WTC11 (cell line): Measurements from ENCODE around the gene TRPC4AP. TPM values are rescaled to one million over a fixed set of nuclear protein-coding genes. Genes with fewer than 3 reads are reported as not detected.
A peak's percentile ranks its signal among the peaks of the same experiment; 100 is the strongest.

Experiments
- ATAC-seq: fragments of 200-7000 bp; cut with Tn5 transposase; 2 replicates; pipeline ENCODE4 v1.10.0; 2021; ENCODE audit warnings: mild to moderate bottlenecking, moderate library complexity
- CTCF ChIA-PET: fragments of 300-600 bp; sonication (Branson Sonifier 250); formaldehyde crosslinking; loops from one replicate; lab custom pipeline; 2021; ENCODE audit warnings: antibody characterized with exemption; lab: Charles Lee
- POLR2A ChIA-PET: fragments of 350-600 bp; sonication (Branson Sonifier 250); formaldehyde crosslinking; loops from one replicate; lab custom pipeline; 2021; ENCODE audit warnings: antibody characterized with exemption; lab: Charles Lee
- DNase-seq: peaks from one replicate; pipeline ENCODE4 v3.0.0; 2021; ENCODE audit warnings: low spot score
- H3K27ac Mint-ChIP-seq: 2 replicates; pipeline ENCODE4 v1.8.0; 2021; ENCODE audit warnings: mixed read lengths
- H3K27me3 Mint-ChIP-seq: 2 replicates; pipeline ENCODE4 v1.8.0; 2021; ENCODE audit warnings: low read depth, mild to moderate bottlenecking, moderate library complexity, mixed read lengths
- H3K36me3 Mint-ChIP-seq: 2 replicates; pipeline ENCODE4 v1.8.0; 2021; ENCODE audit warnings: mixed read lengths
- H3K4me1 Mint-ChIP-seq: 2 replicates; pipeline ENCODE4 v1.8.0; 2022; ENCODE audit warnings: mixed read lengths
- H3K4me3 Mint-ChIP-seq: 2 replicates; pipeline ENCODE4 v1.8.0; 2021; ENCODE audit warnings: mild to moderate bottlenecking, moderate library complexity, mixed read lengths
- H3K9me3 Mint-ChIP-seq: 2 replicates; pipeline ENCODE4 v1.8.0; 2021; ENCODE audit warnings: mixed read lengths
- ATF1 ChIP-seq: sonication (generic); formaldehyde crosslinking; IDR thresholded peaks from 2 replicates; pipeline ENCODE4 v1.8.1; 2023; ENCODE audit warnings: mild to moderate bottlenecking, moderate library complexity, missing genetic modification reagents
- CREM ChIP-seq: sonication (generic); formaldehyde crosslinking; IDR thresholded peaks from 2 replicates; pipeline ENCODE4 v1.8.1; 2022; ENCODE audit warnings: mild to moderate bottlenecking, missing genetic modification reagents, moderate library complexity
- E2F4 ChIP-seq: sonication (generic); formaldehyde crosslinking; IDR thresholded peaks from 2 replicates; pipeline ENCODE4 v1.8.1; 2022; ENCODE audit warnings: low read depth, mild to moderate bottlenecking, moderate library complexity, missing genetic modification reagents, borderline replicate concordance
- FOXJ3 ChIP-seq: sonication (generic); formaldehyde crosslinking; IDR thresholded peaks from 2 replicates; pipeline ENCODE4 v1.9.0; 2021; ENCODE audit warnings: missing genetic modification reagents, mild to moderate bottlenecking, borderline replicate concordance
- FOXP4 ChIP-seq: sonication (generic); formaldehyde crosslinking; IDR thresholded peaks from 2 replicates; pipeline ENCODE4 v1.8.0; 2022; ENCODE audit warnings: mild to moderate bottlenecking, missing genetic modification reagents
- GRHL2 ChIP-seq: fragments of 250-450 bp; sonication (Bioruptor Pico); IDR thresholded peaks from 2 replicates; pipeline ENCODE4 v1.8.0; 2022; ENCODE audit warnings: mild to moderate bottlenecking, moderate library complexity; ENCODE audit not compliant: insufficient replicate concordance, severe bottlenecking
- OVOL2 ChIP-seq: fragments of 250-450 bp; sonication (Bioruptor Pico); IDR thresholded peaks from 2 replicates; pipeline ENCODE4 v1.9.0; 2021; ENCODE audit warnings: mild to moderate bottlenecking, borderline replicate concordance
- RORB ChIP-seq: fragments of 250-450 bp; sonication (Bioruptor Pico); IDR thresholded peaks from 2 replicates; pipeline ENCODE4 v1.9.0; 2021; ENCODE audit warnings: mild to moderate bottlenecking
- SMAD4 ChIP-seq: sonication (generic); formaldehyde crosslinking; IDR thresholded peaks from 2 replicates; pipeline ENCODE4 v1.8.0; 2022; ENCODE audit warnings: mild to moderate bottlenecking, missing genetic modification reagents
- TCF7 ChIP-seq: sonication (generic); formaldehyde crosslinking; IDR thresholded peaks from 2 replicates; pipeline ENCODE4 v1.8.0; 2022; ENCODE audit warnings: mild to moderate bottlenecking, low read depth, missing genetic modification reagents, moderate library complexity
- ZBTB43 ChIP-seq: sonication (generic); formaldehyde crosslinking; IDR thresholded peaks from 2 replicates; pipeline ENCODE4 v1.8.1; 2023; ENCODE audit warnings: mild to moderate bottlenecking, missing genetic modification reagents
- ZNF138 ChIP-seq: sonication (generic); formaldehyde crosslinking; conservative IDR thresholded peaks from 2 replicates; pipeline ENCODE4 v1.8.1; 2022; ENCODE audit warnings: mild to moderate bottlenecking, moderate library complexity, missing genetic modification reagents
- ZNF219 ChIP-seq: sonication (generic); formaldehyde crosslinking; IDR thresholded peaks from 2 replicates; pipeline ENCODE4 v1.8.0; 2023; ENCODE audit warnings: missing genetic modification reagents, mild to moderate bottlenecking, borderline replicate concordance
- ZNF232 ChIP-seq: sonication (generic); formaldehyde crosslinking; IDR thresholded peaks from 2 replicates; pipeline ENCODE4 v1.8.0; 2022; ENCODE audit warnings: mild to moderate bottlenecking, missing genetic modification reagents
- ZNF396 ChIP-seq: fragments of 250-450 bp; sonication (Bioruptor Pico); IDR thresholded peaks from 2 replicates; pipeline ENCODE4 v1.8.0; 2021; ENCODE audit warnings: mild to moderate bottlenecking, moderate library complexity, borderline replicate concordance
- ZNF416 ChIP-seq: fragments of 250-450 bp; sonication (Bioruptor Pico); IDR thresholded peaks from 2 replicates; pipeline ENCODE4 v1.9.0; 2021; ENCODE audit warnings: mild to moderate bottlenecking, inconsistent platforms
- ZNF512 ChIP-seq: sonication (generic); formaldehyde crosslinking; IDR thresholded peaks from 2 replicates; pipeline ENCODE4 v1.8.1; 2022; ENCODE audit warnings: missing genetic modification reagents, borderline replicate concordance
- total RNA-seq: library from RNA; stranded (reverse); gene quantifications from 3 replicates; pipeline ENCODE4 v1.2.3, GENCODE V29; 2021

Gene TRPC4AP
- total RNA-seq, 1 experiment from 2014 or later = 73.8 TPM

GRCh38 chr20:35021831-35022230, 70.8 kb downstream of the TRPC4AP start (continued):
- no peak for TF ChIP-seq E2F4 (CRISPR knock-in tag)

- ChIA-PET CTCF (no interaction called here), POLR2A (no interaction called here)
- no peak for DNase-seq
- H3K27ac Mint-ChIP-seq = no peak overlapping the region
- TF ChIP-seq ZNF512 (CRISPR knock-in tag) (no peak), SMAD4 (CRISPR knock-in tag) (no peak), CREM (CRISPR knock-in tag) (no peak), OVOL2 (CRISPR knock-in tag) (no peak), RORB (CRISPR knock-in tag) (no peak), ZNF416 (CRISPR knock-in tag) (no peak), FOXJ3 (CRISPR knock-in tag) (no peak), ZNF232 (no peak), ZBTB43 (CRISPR knock-in tag) (no peak), ATF1 (CRISPR knock-in tag) (no peak), ZNF219 (CRISPR knock-in tag) (no peak)
- no peaks in the 10 kb centered on the region for H3K27me3 Mint-ChIP-seq
- peaks cover 30% of the 10 kb centered on the region for H3K36me3 Mint-ChIP-seq
- no peaks in the 10 kb centered on the region for H3K4me1 Mint-ChIP-seq
- H3K4me3 Mint-ChIP-seq = no peak overlapping the region
- H3K9me3 Mint-ChIP-seq = no peaks in the 10 kb centered on the region
- ATAC-seq = no peak
Observed at GRCh38 chr20:35021063-35021462, 71.5 kb downstream of the TRPC4AP start.

GRCh38 chr20:35020108-35020928, 72.3 kb downstream of the TRPC4AP start:
- H3K27ac Mint-ChIP-seq = peak overlapping the region; percentile 71
- ATAC-seq (no peak), DNase-seq (no peak)
- H3K27me3 Mint-ChIP-seq = no peaks in the 10 kb centered on the region
- H3K4me1 Mint-ChIP-seq = no peaks in the 10 kb centered on the region
- peaks cover 30% of the 10 kb centered on the region for H3K36me3 Mint-ChIP-seq
- no peaks in the 10 kb centered on the region for H3K9me3 Mint-ChIP-seq
- ChIA-PET CTCF (no interaction called here), POLR2A (interaction anchor here (0.6 kb wide), 1 partner anchor 69 kb away, joined by 4 read pairs; no protein-coding TSS in a partner anchor)
- TF ChIP-seq ZNF138 (CRISPR knock-in tag) (no peak), ZNF396 (CRISPR knock-in tag) (no peak), GRHL2 (no peak), FOXP4 (CRISPR knock-in tag) (no peak), TCF7 (CRISPR knock-in tag) (no peak)
- H3K4me3 Mint-ChIP-seq = no peak overlapping the region
